A549 (cell line): ENCODE data around the gene BCL3.
"Not testable (repeated sequence)": the region's sequence is repeated elsewhere in the genome, so short reads cannot be mapped to it uniquely, and the experiment has no call there.

ENCODE experiments used
- KDM1A ChIP-seq: fragments of 200-600 bp; sonication (generic); IDR thresholded peaks from 2 replicates; pipeline ENCODE4 v1.6.1; 2016; ENCODE audit warnings: low read depth, mild to moderate bottlenecking
- NPAS2 ChIP-seq: fragments of 250-450 bp; sonication (Bioruptor Pico); IDR thresholded peaks from 2 replicates; pipeline ENCODE4 v1.8.0; 2022; ENCODE audit warnings: mild to moderate bottlenecking, moderate library complexity, borderline replicate concordance
- TF ChIP-seq, protein P1 (sequence below): fragments of 250-450 bp; sonication (Bioruptor Pico); IDR thresholded peaks from 2 replicates; pipeline ENCODE4 v1.5.0; 2021; ENCODE audit warnings: mild to moderate bottlenecking, moderate library complexity, borderline replicate concordance
- TF ChIP-seq, protein P2 (sequence below): fragments of >200 bp; sonication (Bioruptor Twin); formaldehyde crosslinking; IDR thresholded peaks from 3 replicates; pipeline ENCODE4 v1.5.1; 2016

DNA sequence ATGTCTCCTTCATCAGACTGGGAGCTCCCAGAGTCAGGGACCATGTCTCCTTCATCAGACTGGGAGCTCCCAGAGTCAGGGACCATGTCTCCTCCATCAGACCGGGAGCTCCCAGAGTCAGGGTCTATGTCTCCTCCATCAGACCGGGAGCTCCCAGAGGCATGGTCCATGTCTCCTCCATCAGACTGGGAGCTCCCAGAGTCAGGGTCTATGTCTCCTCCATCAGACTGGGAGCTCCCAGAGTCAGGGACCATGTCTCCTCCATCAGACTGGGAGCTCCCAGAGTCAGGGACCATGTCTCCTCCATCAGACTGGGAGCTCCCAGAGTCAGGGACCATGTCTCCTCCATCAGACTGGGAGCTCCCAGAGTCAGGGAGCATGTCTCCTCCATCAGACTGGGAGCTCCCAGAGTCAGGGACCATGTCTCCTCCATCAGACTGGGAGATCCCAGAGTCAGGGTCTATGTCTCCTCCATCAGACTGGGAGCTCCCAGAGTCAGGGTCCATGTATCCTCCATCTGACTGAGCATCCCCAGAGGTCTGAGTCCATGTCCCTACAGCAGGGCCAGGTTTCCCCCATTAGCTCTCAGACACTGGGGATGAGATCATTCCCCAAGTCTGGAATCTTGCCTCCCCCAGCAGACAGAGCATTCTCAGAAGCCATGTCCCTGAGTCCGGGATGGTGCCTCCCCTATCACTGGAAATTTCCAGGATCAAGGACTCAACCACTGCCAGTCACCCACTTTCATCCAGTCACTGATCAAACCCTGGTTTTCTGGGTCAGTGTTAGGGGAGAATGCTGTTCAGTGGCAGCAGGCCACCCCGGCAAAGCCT is 38.9 kb upstream of the BCL3 start:
- TF ChIP-seq, protein P1, sequence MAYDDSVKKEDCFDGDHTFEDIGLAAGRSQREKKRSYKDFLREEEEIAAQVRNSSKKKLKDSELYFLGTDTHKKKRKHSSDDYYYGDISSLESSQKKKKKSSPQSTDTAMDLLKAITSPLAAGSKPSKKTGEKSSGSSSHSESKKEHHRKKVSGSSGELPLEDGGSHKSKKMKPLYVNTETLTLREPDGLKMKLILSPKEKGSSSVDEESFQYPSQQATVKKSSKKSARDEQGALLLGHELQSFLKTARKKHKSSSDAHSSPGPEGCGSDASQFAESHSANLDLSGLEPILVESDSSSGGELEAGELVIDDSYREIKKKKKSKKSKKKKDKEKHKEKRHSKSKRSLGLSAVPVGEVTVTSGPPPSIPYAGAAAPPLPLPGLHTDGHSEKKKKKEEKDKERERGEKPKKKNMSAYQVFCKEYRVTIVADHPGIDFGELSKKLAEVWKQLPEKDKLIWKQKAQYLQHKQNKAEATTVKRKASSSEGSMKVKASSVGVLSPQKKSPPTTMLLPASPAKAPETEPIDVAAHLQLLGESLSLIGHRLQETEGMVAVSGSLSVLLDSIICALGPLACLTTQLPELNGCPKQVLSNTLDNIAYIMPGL (CRISPR knock-in tag), result not testable (repeated sequence)
- not testable (repeated sequence) for TF ChIP-seq KDM1A; NPAS2 (CRISPR knock-in tag)
- TF ChIP-seq, protein P2, sequence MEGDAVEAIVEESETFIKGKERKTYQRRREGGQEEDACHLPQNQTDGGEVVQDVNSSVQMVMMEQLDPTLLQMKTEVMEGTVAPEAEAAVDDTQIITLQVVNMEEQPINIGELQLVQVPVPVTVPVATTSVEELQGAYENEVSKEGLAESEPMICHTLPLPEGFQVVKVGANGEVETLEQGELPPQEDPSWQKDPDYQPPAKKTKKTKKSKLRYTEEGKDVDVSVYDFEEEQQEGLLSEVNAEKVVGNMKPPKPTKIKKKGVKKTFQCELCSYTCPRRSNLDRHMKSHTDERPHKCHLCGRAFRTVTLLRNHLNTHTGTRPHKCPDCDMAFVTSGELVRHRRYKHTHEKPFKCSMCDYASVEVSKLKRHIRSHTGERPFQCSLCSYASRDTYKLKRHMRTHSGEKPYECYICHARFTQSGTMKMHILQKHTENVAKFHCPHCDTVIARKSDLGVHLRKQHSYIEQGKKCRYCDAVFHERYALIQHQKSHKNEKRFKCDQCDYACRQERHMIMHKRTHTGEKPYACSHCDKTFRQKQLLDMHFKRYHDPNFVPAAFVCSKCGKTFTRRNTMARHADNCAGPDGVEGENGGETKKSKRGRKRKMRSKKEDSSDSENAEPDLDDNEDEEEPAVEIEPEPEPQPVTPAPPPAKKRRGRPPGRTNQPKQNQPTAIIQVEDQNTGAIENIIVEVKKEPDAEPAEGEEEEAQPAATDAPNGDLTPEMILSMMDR, result not testable (repeated sequence)
